HPDE6-E6E7 (cell line): ENCODE results near the gene AMDHD2.

Experiments used
- DNase-seq: peaks from one replicate; pipeline ENCODE4 v3.0.0; 2011; ENCODE audit warnings: missing footprints; ENCODE audit errors: extremely low spot score

The AMDHD2 gene

GRCh38 chr16:2483939-2484897, 36.0 kb upstream of the AMDHD2 start:
- no peak for DNase-seq

DNA sequence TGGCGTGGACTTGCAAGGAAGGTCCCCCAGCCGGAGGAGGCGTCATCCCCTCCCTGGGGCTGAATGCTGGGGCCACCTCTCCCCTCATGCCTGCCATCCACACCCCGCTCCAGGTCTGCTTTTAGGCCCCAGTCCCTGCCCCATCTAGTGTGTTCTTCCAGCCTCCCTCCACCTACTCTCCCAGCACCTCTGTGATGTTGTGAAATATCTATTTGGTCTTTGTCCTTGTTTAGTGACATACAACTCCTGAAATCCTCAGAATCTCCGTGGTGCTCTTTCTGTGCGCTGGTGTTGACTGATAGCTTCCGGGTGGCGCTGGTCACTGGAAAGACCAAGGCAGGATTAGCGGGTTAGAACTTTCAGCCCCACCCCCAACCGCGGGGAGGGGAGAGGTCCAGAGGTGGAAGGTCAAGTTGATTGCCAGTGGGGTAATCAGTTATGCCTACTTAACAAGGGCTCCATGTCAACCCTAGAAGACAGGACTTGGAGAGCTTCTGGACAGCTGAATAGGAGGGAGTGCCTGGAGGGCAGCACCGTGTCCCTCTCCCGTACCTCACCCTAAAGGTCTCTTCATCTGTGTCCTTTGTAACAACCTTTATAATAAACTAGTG, 35.2 kb upstream of the AMDHD2 start:
- no peak for DNase-seq

DNA sequence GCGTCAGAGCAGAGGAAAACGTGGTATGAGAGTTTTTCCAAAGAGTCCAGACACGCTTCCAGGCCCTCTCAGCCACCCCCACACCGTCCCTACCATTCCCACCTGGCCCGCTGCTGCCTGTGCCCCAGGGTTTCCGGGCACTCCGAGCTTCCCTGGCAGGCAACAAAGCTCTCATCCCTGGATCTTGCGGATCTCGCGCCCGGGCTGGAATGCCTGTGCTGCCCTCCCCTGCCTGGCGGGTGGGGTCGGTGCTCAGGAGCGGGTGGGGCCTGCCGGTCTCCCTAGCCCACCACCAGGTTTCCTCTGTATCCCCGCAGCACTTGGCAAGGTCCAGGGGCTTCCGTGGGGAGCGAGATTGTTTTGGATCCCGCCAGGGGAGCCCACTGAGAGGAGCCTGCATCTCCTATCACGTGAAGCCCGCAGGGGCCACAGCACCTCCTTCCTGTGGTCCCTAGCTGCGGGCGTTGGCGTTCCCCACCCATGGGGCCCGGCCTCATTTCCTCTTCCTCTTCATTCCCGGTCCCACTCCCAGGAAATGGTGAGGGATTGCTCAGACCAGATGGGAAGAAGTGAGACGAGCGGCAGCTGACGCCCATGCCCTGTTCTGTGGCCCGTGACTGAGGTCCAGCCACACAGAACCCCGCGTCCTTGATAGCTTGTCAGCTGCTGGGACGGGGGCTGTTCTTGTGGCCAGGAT, 34.2 kb upstream of the AMDHD2 start:
- DNase-seq, result no peak

DNA sequence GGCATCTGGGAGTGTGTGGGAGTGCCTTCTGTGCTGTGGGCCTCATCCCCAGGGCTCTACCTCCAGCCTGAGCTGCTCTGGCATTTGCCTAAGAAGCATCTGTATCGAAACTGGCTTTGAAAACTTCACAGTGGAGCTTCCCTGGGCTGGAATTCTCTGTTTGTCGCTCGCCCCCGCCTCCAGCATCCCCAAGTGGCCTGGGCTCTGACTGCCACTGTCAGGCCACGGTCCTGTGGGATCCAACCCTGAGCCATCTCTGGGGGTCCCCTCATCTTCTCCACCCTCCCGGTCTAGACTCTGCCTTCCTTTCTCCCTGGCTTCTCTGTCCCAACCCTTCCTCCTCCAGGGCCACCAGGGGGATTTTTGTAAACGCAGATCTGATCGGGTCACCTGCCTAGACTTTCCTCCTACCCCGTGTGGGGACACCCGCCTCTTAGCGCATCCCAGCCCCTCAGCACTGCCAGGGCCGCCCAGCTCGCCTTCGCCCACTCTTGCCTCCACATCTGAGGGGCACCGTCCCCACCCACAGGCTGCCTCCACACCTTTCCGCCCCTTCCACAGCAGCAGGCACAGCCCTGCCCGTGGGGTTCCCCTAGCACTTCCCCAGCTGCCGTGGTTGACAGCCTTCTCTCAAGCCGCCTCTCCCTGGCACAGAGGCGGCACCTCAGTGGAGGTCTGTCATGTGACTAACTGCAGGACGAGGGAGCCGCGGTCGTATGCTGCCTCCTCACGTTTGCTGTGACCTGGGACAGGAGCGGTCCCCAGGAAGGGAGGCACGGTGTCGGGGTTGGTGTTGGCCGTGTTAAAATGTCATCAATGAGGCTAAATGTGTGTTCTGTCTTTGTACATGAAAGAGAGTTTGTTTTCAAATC, 33.3 kb upstream of the AMDHD2 start:
- no peak for DNase-seq

DNA sequence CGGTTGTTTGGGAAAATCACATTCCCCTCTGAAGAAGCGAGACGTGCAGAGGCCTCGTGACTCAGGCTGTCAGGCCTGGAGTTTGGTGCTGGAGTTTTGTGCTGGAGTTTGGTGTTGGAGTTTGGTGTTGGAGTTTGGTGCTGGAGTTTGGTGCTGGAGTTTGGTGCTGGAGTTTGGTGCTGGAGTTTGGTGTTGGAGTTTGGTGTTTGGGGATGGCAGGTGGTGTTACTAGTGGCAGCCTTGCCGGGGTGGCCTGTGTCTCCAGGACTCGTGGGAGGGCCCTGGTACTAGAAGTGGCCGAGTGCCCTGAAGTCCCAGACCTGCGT, 32.7 kb upstream of the AMDHD2 start:
- no peak for DNase-seq

- no peak for DNase-seq
These were observed 32.2 kb upstream of the AMDHD2 start for GRCh38 chr16:2487903-2488531.

DNA sequence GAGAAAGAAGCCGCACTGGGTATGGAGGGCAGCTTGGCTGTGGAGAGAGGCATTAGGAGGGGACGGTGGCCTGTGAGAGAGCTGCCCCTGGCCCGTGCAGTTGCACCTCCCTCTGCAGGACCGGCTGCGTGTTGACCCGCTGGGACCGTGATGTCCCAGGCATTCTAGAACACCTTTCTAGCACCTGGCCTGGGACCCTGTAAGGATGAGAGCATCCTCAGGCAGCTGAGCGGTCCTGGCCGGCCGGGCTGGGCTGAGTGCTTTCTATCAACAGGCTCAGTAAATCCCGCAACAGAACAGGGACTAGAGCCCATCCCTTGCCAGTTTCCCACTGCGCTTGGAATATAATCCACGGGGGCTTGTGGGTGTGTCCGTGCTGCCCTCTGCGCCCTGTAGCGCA, 30.6 kb upstream of the AMDHD2 start:
- DNase-seq, result no peak

- DNase-seq, result no peak
These were observed 29.7 kb upstream of the AMDHD2 start for GRCh38 chr16:2490190-2491105.

- no peak for DNase-seq
These were observed 27.9 kb upstream of the AMDHD2 start for GRCh38 chr16:2492292-2492691.

- DNase-seq, result no peak
These were observed 26.6 kb upstream of the AMDHD2 start for GRCh38 chr16:2493605-2494004.

- no peak for DNase-seq
These were observed 25.6 kb upstream of the AMDHD2 start for GRCh38 chr16:2494616-2495015.

- DNase-seq, result no peak
These were observed 25.1 kb upstream of the AMDHD2 start for GRCh38 chr16:2495041-2495440.

DNA sequence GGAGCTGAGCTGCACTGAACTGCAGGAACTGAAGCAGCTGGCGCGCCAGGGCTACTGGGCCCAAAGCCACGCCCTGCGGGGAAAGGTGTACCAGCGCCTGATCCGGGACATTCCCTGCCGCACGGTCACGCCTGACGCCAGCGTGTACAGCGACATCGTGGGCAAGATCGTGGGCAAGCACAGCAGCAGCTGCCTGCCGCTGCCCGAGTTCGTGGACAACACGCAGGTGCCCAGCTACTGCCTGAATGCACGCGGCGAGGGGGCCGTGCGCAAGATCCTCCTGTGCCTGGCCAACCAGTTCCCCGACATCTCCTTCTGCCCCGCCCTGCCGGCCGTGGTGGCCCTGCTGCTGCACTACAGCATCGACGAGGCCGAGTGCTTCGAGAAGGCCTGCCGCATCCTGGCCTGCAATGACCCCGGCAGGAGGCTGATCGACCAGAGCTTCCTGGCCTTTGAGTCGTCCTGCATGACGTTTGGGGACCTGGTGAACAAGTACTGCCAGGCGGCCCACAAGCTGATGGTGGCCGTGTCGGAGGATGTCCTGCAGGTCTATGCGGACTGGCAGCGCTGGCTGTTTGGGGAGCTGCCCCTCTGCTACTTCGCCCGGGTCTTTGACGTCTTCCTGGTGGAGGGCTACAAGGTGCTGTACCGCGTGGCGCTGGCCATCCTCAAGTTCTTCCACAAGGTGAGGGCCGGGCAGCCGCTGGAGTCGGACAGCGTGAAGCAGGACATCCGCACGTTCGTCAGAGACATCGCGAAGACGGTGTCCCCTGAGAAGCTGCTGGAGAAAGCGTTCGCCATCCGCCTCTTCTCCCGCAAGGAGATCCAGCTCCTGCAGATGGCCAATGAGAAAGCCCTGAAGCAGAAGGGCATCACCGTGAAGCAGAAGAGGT, 23.7 kb upstream of the AMDHD2 start:
- DNase-seq, result no peak

DNA sequence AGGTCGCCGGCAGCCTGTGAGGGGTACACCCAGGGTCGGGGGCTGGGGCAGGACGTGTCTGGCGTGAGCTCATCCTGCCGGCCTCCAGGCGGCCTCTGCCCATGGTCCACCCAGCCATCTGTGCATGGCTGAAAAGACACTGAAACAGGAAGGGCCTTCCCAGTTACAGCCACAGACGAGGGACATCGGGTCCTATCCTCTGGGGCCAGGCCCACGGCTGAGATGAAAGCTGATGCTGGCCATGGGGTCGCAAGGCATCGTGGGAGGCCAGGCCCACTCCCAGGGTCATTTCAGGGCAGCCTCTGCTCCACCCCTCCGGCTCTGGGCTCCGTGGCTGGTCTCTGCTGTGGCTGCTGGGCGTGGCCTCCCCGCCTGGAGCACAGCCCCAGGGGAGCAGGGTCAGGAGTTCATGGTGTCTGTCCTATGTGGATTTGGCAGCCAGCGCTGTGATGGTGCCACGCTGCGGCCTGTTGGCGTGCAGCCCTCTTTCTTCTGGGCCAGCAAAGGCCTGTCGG, 23.0 kb upstream of the AMDHD2 start:
- no peak for DNase-seq

DNA sequence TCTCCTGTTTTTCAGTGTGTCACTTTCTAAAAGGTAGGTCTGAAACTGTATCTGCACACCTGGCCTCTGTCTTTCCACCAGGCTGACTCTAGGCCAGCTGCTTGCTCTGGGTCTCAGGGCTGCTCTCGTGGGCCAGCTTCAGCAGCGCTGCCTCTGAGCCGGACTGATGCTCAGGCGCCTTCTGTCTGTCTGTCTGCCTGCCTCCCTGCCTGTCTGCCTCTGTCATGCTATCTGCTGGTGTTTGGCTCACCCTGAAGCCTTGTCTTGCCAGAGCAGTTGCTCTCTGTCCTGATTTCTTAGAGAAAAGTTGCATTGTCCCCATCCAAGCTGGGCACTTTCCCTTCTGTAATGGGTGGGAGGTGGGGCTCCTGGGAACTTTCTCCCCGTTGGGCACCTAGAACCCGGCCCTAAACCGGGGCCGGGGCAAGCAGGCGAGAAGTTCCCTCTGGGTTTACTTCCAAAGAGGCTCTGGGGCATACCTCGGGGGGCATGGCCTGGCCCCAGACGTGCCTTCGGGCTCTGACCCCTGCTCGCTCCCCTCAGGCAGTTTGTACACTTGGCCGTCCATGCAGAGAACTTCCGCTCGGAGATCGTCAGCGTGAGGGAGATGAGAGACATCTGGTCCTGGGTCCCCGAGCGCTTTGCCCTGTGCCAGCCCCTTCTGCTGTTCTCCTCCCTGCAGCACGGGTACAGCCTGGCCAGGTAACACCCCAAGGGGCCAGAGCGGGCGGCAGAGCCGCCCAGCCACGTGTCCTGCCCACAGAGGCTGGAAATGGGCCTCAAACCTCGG, 22.3 kb upstream of the AMDHD2 start:
- no peak for DNase-seq

DNA sequence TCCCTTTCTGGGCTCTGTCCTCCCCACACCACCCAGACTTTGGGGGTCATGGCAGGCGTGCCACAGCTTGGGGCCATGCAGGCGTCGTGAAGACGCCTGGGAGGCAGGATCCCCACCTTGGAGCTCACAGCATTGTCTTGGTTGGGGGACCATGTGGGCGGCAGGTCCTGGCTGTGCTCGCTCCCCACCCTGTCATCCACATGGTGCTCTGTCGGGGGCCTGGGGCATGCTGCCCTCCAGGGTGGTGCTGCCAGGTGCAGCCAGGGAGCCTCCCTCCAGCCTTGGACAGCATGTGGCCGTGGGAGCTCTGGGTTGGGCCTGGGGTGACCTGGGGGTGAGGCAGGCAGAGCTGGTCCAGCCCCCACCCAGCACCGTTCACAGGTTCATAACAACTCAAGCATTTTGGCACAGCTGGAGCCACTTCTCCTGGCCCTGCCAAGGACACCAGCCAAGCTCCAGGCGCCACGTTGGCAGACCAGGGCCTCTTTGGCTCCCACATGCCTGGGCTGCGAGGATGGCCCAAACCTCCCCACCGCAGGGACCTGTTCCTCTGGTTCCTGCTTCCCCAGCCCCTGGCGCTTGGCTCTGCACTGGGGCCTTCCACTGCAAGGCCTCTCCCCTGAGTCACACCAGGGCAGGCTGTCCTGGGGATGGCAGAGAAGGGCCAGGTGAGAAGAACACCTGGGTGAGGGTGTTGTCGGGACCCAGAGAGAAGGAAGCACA, 21.5 kb upstream of the AMDHD2 start:
- no peak for DNase-seq

DNA sequence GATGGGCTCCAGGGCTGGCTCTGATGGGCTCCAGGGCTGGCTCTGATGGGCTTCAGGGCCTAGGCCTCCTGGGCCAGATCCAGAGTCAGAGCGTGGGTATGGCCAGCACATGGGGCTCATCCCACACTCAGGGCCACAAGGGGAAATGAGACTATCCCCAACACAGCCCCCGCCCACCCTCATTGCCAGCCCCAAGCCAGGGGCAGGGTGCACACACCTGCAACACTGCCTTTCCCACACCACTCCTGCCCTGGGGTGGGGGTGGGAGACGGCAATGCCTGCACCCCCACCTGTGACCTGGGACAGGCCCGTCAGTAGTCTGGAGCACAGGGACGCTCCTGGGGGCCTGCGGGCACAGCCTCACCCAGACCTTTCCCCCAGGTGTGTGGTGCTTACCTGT, 20.7 kb upstream of the AMDHD2 start:
- DNase-seq, result no peak
